ENCODE measurements around the gene SUCO. TPM values are rescaled to one million over a fixed set of nuclear protein-coding genes. Genes with fewer than 3 reads are reported as not detected.

SUCO gene
- total and polyA plus RNA-seq, 2 of the 8 experiments (the other 6 are each of a cell fraction or from before 2014, with no cell fraction given), result 8.3 to 35.8 TPM

- Histone ChIP-seq H2BK12ac (ENCODE audit: low read depth, low read length) (no peak overlapping the region), H3K9me3 (ENCODE audit: insufficient read depth in 2 of 2, low read depth in 1 of 2, low read length in 1 of 2) (no peaks in the 10 kb centered on the region), H4K91ac (replicated peaks; ENCODE audit: insufficient read length, low read length) (no peak overlapping the region), H2AFZ (ENCODE audit: low read length) (no peak overlapping the region), H3K23me2 (ENCODE audit: low read depth, low read length) (peaks cover 5% of the 10 kb centered on the region), H2AK5ac (ENCODE audit: low read depth, low read length) (no peak overlapping the region), H3K36me3 (ENCODE audit: control insufficient read depth in 2 of 4, insufficient read depth in 4 of 4, low read length in 3 of 4) (no peaks in the 10 kb centered on the region), H2BK15ac (ENCODE audit: low read length) (no peak overlapping the region), H3K9ac (replicated peaks in 1 of 4; ENCODE audit: extremely low read depth in 1 of 4, low read depth in 3 of 4, low read length in 3 of 4) (peak overlapping the region in 3 of 4 experiments; percentile 45 to 61 (median 45); a peak in 4 of 7 replicates), H4K20me1 (replicated peaks in 1 of 2; ENCODE audit: control insufficient read depth in 1 of 2, insufficient read depth in 2 of 2, low read length in 2 of 2) (no peaks in the 10 kb centered on the region), H3K27ac (ENCODE audit: low read depth, low read length) (peak overlapping the region; percentile 79; the same call in 1 of the 2 replicates), H2BK120ac (replicated peaks; ENCODE audit: low read depth, low read length) (no peak overlapping the region), H4K8ac (ENCODE audit: extremely low read depth, insufficient read depth, low read length) (no peak overlapping the region), H3K4me2 (ENCODE audit: insufficient read depth in 1 of 2, low read depth in 2 of 2, low read length in 2 of 2) (peak overlapping the region; percentile 54 to 66), H3K27me3 (replicated peaks in 1 of 4; ENCODE audit: control insufficient read depth in 3 of 4, extremely low read depth in 1 of 4, insufficient read depth in 3 of 4, low read length in 3 of 4) (no peaks in the 10 kb centered on the region), H3K79me1 (ENCODE audit: low read depth, low read length) (peaks cover 2% of the 10 kb centered on the region; the same call in 1 of the 2 replicates), H2BK20ac (ENCODE audit: low read length) (no peak overlapping the region), H3K23ac (ENCODE audit: insufficient read length) (no peak overlapping the region), H3K4ac (replicated peaks; ENCODE audit: insufficient read length, low read depth, low read length) (no peak overlapping the region), H3K18ac (ENCODE audit: extremely low read depth, low read length) (no peak overlapping the region), H3K14ac (ENCODE audit: insufficient read length) (no peak overlapping the region), H3K56ac (replicated peaks; ENCODE audit: insufficient read length, low read depth, low read length) (no peak overlapping the region), H3K4me3 (ENCODE audit: extremely low read depth in 1 of 4, insufficient read depth in 2 of 4, low read depth in 3 of 4, low read length in 4 of 4) (peak overlapping the region in 1 of 4 experiments; percentile 49; a peak in 3 of 8 replicates), H3K4me1 (replicated peaks in 1 of 4; ENCODE audit: control insufficient read depth in 3 of 4, insufficient read depth in 4 of 4, low read length in 3 of 4) (peaks cover 0 to 21% (median 10%) of the 10 kb centered on the region in 4 experiments; a peak in 5 of 7 replicates), H2BK5ac (ENCODE audit: low read depth, low read length) (no peak overlapping the region), H4K5ac (ENCODE audit: insufficient read length, low read depth, low read length) (no peak overlapping the region), H3K79me2 (ENCODE audit: control insufficient read depth in 1 of 2, insufficient read depth in 2 of 2, low read length in 2 of 2) (peaks cover 38 to 97% of the 10 kb centered on the region in 2 experiments)
- 22% methylated on average over 5 of the region's 5 CpGs; no CpG with 5 or more reads in 1 of the 2 experiments for WGBS, 2 experiments (ENCODE audit: extremely low coverage in 1 of 2, insufficient coverage in 1 of 2, insufficient read length in 1 of 2, insufficient replicate concordance in 2 of 2, low coverage in 1 of 2, low lambda C conversion rate in 2 of 2, missing lambda C conversion rate in 1 of 2)
- POLR2A ChIA-PET (ENCODE audit: partially characterized antibody), result interaction anchor here (0.6 to 2.1 kb wide), 5 partner anchors 19 to 106 kb away, joined by 3 to 5 read pairs (median 3); no protein-coding TSS in a partner anchor
- FAIRE-seq, result peak; percentile 98
- DNase-seq (ENCODE audit: low read depth in 1 of 2, low spot score in 2 of 2), result no peak
- CTCF ChIA-PET (ENCODE audit: partially characterized antibody), result interaction anchor here (1.1 kb wide), 1 partner anchor 190 kb away, joined by 5 read pairs; no protein-coding TSS in a partner anchor
- TF ChIP-seq ATF2 (IDR thresholded peaks at IDR 0.05; ENCODE audit: low read length) (0 out of 2 replicates have a peak, but pooled peaks have one; percentile 48), EP300 (IDR thresholded peaks at IDR 0.05; ENCODE audit: borderline replicate concordance in 1 of 2, low read depth in 2 of 2, low read length in 2 of 2) (peak in 1 of 2 experiments; percentile 15; a peak in 1 of 3 replicates), TAF1 (IDR thresholded peaks at IDR 0.05; ENCODE audit: low read depth, low read length) (peak; percentile 83), TCF12 (IDR thresholded peaks at IDR 0.05; ENCODE audit: low read depth, low read length) (no peak), ASH2L (IDR thresholded peaks at IDR 0.05; ENCODE audit: low read length) (peak; percentile 63), MAX (IDR thresholded peaks at IDR 0.05) (peak; percentile 77)
- TF ChIP-seq, protein P1, sequence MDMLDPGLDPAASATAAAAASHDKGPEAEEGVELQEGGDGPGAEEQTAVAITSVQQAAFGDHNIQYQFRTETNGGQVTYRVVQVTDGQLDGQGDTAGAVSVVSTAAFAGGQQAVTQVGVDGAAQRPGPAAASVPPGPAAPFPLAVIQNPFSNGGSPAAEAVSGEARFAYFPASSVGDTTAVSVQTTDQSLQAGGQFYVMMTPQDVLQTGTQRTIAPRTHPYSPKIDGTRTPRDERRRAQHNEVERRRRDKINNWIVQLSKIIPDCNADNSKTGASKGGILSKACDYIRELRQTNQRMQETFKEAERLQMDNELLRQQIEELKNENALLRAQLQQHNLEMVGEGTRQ (IDR thresholded peaks at IDR 0.05; ENCODE audit: low read length), result peak; percentile 37; the same call in 1 of the 2 replicates
- TF ChIP-seq, protein P2, sequence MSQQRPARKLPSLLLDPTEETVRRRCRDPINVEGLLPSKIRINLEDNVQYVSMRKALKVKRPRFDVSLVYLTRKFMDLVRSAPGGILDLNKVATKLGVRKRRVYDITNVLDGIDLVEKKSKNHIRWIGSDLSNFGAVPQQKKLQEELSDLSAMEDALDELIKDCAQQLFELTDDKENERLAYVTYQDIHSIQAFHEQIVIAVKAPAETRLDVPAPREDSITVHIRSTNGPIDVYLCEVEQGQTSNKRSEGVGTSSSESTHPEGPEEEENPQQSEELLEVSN (IDR thresholded peaks at IDR 0.05), result peak; percentile 79
Measured at GRCh38 chr1:172537827-172538391, 5.0 kb downstream of the SUCO start.
